ENCODE results near the gene YIPF1.
"Not testable (repeated sequence)": the region's sequence is repeated elsewhere in the genome, so short reads cannot be mapped to it uniquely, and the experiment has no call there.

YIPF1 gene

DNA sequence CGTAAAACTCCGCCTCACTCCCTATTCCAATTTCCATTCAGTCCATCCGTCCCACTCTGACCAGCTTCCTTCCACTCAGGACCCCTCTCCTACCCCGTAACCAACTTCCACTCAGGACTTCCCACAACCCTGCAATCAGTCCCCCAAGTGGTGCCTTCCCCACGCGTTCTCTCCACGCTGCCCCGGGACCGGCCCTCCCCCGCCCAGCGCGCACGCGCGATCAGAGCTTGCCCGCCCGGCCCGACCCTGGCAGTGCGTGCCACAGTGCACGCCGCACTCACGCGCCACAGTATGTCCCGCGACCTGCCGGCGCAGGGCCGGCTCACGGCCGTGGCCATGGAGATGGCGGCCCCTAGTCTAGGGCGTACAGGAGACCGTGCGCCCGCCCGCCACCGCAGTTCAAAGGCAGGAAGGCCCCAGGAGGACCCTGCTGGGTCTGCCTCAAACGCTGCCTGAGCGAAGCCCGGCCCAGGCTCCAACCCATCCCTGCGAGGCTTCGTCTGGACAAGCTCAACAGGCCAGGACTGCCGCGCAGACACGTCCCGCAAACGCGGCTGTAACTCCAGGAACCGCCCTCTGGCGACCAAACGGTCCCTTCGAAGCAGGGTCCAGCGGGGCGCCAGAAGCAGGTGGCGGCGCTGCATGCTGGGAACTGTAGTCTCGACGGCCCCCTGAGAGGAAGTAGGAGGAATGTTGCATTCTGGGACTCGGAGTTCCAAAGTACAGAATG is 51.5 kb downstream of the YIPF1 start, which contains the start of gene NDC1:
TSS of gene NDC1 (minus strand) at position 373 of the 730 bp plus-strand sequence. CDS start at position 338, 35 bp downstream.
- DNase-seq (ENCODE audit: low spot score), result peak; percentile 95

DNA sequence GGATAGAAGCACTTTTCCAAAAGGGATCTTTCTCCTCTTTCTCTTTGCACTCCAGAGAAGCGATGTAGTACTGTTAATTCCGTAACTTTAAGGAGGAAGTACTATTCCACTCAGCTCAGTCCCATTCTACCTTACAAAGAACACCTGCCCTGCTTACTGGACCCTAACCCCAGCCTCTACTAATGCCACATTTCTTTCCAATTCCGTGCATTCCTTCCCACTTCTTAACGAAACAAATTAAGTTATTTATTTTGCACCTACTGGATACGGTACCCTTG is 52.0 kb downstream of the YIPF1 start:
- peak; percentile 11 for DNase-seq (ENCODE audit: low spot score)

GRCh38 chr1:53835491-53835890 is 54.1 kb downstream of the YIPF1 start:
- no peak for DNase-seq (ENCODE audit: low spot score)

GRCh38 chr1:53834776-53835175 is 54.8 kb downstream of the YIPF1 start:
- DNase-seq (ENCODE audit: low spot score), result no peak

GRCh38 chr1:53833393-53833792 is 56.2 kb downstream of the YIPF1 start:
- no peak for DNase-seq (ENCODE audit: low spot score)

- DNase-seq (ENCODE audit: low spot score), result peak; percentile 27
Observed at GRCh38 chr1:53826367-53826766, 63.2 kb downstream of the YIPF1 start.

- DNase-seq (ENCODE audit: low spot score), result no peak
Observed at GRCh38 chr1:53825306-53825705, 64.3 kb downstream of the YIPF1 start.

DNA sequence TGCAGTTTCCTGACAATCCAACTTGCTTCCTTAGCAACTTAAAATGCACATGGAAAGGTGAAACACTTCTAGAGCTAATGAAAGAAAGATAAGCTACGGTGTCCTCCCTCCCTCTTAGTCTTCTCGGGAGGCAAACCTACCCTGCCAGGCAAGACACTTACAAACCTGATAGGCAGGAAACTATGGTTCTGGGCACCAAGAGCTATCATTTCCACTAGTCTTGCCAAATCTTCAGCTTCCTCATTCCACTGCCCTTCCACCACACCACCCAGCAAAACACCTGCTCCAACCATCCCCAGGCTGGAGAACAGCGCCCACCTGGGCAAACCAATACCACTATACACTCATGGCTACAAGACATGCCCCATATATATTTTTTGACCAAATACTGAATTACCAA is 66.7 kb downstream of the YIPF1 start:
- no peak for DNase-seq (ENCODE audit: low spot score)

DNA sequence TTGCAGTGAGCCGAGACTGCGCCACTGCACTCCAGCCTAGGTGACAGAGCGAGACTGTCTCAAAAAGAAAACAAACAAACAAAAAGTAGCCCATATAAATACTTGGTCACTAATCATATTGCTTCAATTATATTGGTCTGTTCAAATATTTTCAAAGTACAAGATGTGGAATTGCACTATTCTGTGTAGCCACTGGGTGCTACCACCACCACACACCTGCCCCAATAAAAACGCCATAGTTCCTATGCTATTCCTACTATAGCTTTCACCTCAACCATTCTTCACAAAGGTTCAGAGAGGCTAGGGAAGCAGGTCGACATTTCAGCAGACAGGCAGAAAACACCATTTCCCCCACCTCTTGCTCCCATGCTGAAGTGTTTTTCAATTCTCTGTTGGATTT is 68.2 kb downstream of the YIPF1 start:
- DNase-seq (ENCODE audit: low spot score), result no peak

DNA sequence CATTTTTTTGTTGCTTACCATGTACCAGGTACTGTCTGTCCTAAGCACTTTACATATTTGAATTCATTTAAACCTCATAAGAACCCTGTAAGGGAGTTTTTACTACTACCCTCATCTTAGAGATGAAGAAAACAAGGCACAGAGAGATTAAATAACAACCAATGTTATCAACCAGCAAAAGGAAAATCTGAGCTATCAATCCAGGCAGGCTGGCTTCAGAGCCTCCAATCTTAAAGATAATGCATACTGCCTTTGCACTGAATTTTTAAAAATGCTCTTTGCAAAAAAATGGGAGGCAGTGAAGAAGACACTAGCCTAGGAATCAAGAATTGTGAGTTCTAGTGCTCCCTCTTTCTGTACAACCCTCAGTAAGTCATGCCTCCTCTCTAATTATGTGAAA is 70.2 kb downstream of the YIPF1 start:
- no peak for DNase-seq (ENCODE audit: low spot score)

- DNase-seq (ENCODE audit: low spot score), result not testable (repeated sequence)
Observed at GRCh38 chr1:53816584-53816983, 73.0 kb downstream of the YIPF1 start.

- not testable (repeated sequence) for DNase-seq (ENCODE audit: low spot score)
Observed at GRCh38 chr1:53815484-53815883, 74.1 kb downstream of the YIPF1 start.

GRCh38 chr1:53811414-53811851 is 78.2 kb downstream of the YIPF1 start:
- DNase-seq (ENCODE audit: low spot score), result no peak

DNA sequence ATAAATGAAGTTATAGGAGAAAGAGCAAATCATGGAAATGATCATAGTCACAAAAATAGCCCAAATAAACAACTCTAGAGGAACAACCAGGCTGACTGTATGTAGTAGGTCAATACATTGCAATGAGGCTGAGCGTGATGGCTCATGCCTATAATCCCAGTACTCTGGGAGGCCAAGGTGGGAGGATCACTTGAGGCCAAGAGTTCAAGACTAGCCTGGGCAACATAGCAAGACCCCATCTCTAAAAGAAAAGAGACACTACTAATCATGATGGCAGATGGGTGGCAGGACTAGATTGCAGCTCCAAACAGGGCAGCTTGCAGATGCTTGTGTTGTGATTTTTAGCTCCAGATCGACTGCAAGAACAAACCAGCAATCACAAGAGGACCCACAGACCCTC is 79.1 kb downstream of the YIPF1 start:
- DNase-seq (ENCODE audit: low spot score), result no peak

GRCh38 chr1:53810007-53810406 is 79.6 kb downstream of the YIPF1 start:
- no peak for DNase-seq (ENCODE audit: low spot score)

DNA sequence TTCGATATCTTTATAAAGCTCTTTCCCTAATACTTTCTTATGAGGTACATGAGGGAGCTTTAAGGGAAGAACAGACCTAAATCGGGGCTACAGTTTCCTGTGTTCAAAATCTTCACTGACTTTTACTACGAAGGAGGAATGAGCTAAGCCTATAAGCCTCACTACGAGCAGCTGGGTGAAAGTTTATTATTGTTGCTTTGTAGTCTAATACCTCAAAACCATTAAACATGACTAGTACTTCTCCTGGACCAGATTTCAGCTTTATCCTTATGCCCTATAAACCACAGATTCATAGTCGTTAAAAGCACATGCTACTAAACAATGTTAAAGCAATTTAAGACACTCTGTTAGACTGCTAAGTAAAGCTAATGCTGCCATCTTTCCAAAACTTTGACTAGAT is 81.7 kb downstream of the YIPF1 start:
- no peak for DNase-seq (ENCODE audit: low spot score)

GRCh38 chr1:53804791-53805505 is 84.6 kb downstream of the YIPF1 start:
- DNase-seq (ENCODE audit: low spot score), result no peak

DNA sequence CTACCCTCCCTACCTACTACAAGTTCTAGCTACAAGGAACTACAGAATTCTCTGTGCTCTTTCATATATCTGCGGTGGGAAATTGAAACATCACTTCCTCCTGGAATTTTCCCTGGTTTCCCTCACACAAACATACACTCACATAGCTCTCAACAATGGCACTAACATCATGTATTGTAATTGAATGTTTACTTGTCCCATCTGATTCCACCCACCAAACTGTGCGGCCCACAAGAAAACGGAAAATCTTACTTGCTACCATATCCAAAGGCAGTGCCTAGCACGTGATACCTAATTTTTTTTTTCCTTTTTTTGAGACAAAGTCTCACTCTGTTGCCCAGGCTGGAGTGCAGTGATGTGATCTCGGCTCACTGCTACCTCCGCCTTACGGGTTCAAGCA is 85.4 kb downstream of the YIPF1 start:
- DNase-seq (ENCODE audit: low spot score), result no peak

Measured in GM03348 (cell line).